KG1 (cell line): ENCODE measurements around the gene ARHGEF7.

Experiments used
- DNase-seq: peaks from one replicate; lab custom pipeline; 2025; lab: John Stamatoyannopoulos, UW

ARHGEF7 gene

DNA sequence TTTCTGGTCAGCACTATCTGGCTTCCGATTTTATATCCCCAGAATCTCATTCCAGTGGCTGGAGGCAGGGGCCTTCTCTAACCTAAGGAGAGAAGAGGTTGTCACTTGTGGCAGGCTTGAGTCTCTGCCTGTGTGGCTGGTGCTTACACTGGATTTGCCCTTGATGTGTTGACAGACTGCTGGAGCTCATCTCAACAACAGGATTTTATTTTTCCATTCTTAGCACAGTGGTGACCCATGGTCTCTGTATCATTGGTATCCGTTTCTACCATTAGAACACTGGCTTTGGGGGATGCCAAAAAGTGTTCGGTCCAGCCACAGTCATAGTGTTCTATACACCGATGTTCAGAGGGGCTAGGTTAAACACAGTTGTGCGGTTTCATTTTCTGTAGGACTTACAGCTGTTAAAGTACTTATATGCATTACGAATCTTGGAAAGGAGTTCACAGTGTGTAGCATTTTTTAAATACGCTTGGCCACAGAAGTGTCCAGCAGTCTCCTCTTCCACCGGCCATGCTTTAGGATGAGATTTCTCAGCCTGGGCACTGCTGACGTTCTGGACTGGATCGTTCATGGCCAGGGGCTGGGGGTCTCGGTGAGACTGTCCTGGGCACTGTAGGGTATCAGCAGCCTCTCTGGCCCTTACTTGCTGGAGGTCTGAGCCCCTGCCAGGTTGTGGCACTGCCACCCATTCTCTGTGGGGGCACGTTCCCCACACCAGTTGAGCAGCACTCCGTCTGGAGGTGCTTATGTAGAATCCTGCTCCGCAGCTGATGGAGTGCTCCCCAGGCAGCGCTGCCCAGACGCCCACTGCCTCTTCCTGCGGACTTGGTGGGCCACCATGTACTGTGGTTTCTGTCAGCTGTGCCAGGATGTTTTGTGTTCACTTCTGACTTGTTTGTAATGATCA lies 163.9 kb downstream of the ARHGEF7 start:
- DNase-seq = no peak

DNA sequence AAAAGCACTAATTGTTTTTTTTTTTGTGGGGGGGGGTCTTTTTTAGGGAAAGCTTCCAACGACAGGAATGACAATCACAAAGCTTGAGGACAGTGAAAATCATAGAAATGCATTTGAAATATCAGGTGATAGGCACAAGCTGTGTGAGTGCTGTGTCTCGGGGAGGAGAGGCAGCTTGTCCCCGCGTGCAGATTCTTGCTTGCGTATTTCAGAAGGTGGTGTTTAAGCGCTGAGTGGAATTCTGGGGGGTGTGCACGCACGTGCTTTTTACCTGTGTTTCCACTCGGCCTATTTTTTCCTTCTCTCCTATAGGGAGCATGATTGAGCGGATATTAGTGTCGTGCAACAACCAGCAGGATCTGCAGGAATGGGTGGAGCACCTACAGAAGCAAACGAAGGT lies 165.1 kb downstream of the ARHGEF7 start:
- DNase-seq = no peak

DNA sequence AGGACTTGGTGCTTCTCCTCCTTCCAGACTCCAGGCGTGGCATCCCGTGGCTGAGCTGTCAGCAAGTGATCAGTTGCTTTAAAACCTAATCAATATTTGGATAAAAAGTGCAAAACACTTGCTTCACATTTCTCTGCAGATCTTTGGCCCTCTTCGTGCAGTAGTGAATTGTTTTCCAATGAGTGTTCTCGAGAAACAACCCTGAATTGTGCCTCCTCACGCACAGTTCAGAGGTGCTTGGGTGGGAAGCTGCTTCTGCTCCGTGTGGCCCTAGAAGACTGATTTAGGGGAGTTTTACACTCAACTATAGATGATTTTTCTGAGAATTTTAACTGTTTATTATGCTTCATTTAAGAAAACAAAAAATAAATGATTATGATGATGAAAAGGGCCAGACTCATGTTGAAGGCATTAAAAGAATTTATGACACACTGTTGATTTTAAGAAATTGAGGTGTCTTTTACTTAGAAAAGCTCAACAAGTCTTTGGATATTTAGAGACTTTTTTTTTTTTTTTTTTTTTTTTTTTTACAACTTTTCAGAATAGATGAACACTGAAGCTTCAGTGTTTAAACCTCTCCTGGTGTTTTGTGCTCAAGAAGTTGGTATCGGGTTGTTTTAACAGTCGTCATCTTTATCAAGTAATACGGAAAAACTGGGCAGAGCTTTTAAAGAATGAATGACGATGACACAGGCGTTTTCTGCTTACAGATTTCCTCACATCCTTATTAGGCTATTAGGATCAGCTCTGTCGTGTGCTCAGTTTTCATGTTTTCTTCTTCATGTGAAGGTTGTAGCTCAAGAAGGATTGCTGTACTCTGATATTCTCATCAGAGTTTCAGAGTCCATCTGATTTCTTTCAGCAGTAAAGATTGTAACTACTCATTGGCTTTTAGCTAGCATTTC lies 165.8 kb downstream of the ARHGEF7 start:
- DNase-seq = no peak

DNA sequence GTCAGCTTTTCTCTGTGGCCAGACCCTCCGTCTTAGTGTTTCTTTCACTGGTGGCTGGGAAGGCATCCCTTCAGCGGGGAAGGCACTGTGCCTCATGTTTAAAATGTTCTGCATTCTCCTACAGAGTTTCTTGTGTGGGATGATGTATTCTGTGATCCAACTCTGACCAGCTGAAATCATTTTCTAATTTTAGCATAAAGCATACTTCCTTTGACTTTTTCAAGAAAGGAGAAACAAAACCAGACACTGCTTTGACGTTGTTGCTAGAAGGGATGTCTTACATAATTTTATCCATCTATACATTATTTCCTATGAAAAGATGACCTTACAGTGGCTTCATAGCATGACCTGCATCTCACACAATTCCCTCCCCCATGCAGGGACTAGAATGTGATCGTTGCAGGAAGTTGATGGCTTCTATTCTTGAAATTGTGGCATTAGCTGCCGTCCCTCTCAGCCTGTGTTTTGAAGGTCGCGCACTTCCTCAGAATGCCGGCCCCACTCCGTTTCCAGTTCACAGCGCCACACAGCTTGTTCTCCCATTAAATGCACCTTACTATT lies 166.7 kb downstream of the ARHGEF7 start:
- DNase-seq = no peak

DNA sequence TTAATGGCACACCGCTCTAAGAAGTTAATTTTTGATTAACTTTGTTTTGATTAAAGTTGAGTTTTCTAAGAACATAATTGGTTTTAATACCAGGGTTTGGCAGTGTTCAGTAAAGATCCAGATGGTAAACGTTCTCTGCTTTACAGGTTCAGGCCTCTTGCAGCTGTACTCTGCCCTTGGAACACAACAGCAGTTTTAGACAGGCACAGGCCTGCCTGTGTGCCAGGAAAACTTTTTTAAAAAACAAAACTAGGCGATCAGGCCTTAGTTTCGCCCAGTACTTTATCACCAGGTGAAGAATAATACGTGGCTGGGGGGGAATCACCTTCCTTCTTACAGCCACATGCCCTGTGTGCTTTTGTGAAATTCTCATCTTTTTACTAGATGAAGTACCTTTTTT lies 167.3 kb downstream of the ARHGEF7 start:
- no peak for DNase-seq

DNA sequence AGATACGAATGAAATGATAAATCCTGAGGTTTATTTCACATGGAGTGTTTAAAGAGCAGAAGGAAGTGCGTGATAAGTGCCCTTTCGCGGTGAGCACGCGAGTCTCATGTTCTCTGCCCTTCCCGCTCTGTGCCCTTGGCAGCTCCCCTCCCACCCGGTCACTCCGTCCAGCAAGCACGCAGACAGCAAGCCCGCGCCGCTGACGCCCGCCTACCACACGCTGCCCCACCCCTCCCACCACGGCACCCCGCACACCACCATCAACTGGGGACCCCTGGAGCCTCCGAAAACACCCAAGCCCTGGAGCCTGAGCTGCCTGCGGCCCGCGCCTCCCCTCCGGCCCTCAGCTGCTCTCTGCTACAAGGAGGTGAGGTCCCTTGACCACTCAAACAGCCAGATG lies 167.9 kb downstream of the ARHGEF7 start:
- DNase-seq = no peak

DNA sequence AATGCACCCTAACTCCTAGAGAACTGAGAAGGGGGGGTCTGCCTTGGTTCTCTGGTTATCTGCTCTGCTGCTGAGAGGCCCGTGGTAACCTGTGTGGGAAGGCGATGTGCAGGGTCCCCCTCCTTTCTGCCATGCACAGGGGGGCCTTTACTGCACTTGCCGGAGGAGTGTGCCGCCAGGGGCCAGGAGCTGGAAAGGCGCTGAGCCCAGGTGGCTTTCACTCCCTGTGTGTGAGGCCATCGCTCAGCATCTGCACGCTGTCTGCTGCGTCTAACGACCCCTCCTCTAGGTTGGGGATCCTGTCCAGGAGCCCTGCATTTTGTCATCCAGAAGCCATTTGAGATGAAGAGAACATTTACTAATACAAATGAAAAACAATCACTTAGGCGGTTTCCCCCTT lies 168.3 kb downstream of the ARHGEF7 start:
- no peak for DNase-seq

DNA sequence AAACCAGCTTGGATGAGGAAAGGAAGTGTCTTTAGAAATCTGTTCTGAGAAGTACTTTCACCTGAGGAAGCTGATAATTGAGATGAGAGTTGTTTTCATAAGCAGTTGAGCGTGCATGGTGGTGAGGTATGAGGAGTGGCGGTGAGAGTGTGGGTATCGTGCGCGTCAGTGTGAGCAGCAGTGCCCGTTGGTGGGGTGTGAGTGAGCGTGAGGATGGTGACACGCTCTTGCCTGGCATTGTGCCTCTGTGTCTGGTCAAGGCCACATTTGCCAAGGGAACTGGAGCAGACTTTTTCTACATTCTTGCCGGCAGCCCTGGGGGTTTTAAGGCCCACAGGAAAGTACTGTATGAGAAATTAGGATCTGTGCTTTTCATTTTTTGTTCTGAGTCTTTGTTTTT lies 168.9 kb downstream of the ARHGEF7 start:
- no peak for DNase-seq

DNA sequence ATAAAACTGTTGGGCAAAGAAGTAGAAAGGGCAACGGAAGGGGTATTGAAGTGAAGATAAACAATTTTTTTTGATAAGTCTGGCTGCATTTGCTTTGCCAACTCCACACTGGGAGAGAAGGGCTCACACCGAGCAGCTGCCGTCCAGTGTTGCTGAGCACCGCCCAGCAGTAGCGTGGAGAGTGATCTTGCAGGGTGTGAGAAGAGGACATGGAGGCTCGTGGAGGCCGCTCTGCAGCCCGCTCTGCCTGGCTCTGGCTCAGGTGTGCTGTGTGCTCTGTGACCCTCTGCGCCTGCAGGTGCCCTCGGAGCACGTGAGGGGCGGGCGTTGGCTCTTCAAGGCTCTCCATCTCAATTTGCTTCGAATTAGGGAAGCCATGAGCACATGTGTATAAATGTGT lies 169.5 kb downstream of the ARHGEF7 start:
- no peak for DNase-seq

DNA sequence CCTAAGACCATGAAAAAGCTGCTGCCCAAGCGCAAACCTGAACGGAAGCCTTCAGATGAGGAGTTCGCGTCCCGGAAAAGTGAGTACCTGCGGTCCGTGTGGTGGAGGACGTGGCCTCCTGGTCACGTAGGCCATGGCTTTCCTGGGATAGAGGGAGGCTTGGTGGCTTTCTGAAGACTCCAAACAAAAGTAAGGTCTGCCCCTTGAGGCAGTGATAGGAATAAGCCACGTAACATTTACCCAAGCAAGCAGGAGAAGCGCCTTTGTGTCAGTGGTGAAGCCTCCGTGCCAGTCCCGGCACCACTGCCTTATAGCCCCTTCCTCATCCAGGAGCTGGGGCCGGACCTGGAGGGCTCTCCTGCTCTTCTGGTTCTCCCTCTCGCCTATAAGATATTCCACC lies 171.1 kb downstream of the ARHGEF7 start:
- no peak for DNase-seq

DNA sequence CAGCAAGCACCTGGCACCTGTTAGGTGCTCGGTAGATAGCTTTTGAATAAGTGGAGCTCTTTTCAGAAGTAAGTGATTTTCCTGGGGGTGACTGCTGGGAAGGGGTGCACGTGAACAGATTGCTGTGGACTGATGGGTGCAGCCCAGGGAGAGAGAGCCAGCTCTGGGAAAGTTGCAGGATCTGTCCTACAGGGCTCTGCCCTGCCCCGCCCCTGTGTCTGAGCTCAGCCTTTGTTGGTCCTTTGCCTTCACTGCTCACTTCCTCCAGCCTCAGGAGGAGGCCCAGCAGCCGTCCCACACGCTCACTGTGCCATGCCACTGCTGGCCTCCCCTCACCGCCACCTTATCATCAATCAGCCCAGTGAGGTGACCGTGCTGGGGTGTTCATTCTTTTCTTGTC lies 171.6 kb downstream of the ARHGEF7 start:
- DNase-seq = no peak

DNA sequence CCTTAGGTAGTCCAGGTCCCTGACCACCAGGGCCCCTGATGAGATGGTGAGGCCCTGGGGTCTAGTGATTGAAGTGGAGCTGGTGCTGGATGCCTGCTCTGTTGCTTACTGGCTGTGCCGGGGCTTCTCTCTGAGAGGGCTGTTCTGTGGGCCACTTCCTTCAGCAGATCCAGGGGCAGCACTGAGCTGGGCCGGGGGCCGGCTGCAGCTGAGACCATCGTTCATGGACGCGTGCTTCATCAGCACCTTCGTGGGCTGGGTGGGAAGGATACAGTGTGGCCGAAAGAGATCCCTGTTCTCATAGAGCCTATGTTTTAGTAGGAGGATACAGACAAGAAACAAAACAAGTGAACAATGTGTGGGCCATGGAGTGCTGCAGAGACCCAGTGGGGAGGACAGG lies 172.1 kb downstream of the ARHGEF7 start:
- DNase-seq = no peak

DNA sequence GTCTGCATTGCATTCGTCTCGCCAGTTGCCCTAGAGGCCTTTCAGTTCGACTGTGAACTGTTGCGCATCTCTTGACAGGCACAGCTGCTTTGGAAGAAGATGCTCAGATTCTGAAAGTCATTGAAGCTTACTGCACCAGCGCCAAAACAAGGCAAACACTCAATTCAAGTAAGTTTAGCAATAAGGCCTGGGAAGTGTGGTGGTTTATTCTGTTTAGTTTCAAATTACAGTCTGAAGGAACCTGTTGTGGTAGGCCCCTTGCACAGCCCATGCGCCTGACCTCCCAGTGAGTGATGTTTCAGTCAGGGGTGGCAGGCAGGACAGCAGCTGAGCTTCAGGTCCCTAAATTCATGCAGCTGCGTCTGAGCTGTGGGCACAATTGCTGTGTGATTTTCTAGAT lies 173.2 kb downstream of the ARHGEF7 start:
- DNase-seq = no peak

DNA sequence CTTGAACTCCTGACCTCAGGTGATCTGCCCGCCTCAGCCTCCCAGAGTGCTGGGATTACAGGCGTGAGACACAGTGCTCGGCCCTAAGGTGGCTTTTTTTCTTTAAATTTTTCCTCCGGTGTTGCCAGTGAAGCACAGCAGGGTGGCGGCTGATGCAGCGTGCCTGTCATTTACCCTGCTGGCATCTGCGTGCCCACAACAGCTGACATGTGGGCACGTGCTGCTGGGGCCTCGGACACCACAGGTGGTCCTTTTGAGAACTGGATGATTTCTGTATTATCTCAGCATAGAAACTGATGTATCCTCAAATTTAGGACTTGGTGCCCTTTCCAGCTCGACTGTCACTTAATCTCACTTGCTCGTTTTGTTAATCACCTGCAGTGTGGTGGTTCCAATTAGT lies 174.1 kb downstream of the ARHGEF7 start:
- DNase-seq = no peak

DNA sequence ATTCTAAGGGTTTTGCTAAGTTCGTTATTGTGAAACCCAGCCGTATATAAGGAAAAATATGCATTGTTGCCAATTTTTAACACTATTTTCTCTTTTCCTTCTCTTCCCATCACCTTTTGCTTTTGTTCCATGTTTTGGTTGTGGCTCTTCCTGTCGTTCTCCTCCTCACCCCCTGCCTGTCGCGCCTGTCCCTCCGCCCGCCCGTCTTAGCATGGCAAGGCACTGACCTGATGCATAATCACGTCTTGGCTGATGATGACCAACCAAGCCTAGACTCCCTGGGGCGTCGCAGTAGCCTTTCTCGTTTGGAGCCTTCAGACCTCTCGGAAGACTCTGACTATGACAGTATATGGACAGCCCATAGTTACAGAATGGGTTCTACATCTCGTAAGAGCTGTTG lies 176.8 kb downstream of the ARHGEF7 start:
- DNase-seq = no peak

DNA sequence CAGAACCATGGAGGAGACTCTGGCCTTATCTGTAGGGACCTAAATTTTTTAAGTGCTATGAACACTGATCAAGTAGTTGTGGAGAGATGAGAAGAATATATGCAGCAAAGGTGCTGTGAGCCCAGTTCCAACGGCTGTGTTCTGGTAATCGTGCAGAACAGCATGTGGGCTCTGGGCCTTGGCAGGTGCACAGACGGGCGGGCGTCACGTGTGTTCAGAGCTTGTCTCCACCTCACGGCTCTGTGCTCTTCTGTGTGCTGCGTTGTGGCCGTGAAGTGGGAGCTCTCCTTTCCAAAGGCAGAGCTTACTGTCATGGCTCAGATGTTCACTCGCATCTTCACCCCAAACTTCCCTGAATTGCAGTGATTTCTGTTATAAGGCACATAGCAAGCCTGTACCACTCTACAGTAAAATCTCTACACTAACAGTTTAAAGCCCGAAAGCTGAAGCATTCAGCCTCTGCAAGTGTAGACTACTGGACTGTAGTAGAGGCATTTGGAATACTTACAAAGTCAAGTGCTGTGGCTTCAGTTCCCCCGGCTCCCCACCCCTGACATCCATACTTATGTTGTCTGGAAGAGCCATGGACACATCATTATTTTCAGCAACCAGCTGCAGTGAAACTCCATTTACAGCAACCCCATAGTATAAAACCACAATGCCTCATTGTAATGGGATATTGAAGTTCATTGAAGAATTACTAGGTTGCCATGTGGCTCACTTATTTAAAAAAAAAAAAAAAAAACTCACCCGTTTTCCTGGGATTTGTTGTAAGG lies 177.8 kb downstream of the ARHGEF7 start:
- DNase-seq = no peak

DNA sequence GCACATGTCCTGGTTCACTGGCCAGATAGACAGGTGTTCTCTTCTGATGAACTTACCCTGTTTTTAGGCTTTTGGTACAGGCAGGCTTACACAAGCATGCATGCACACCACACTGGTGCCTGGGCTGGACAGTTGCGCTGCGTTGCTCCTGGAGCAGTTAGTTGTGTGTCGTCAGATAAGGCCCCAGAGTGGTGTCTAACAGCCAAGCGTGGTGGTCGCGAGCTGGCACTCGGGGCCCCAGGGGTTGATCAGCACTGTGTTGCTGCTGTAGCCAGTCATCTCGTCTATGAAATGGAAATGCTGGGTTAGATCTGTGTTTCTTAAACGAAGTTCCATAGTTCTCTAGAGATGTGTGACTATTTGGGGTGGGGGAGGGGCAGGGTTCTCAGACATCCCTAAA lies 180.8 kb downstream of the ARHGEF7 start:
- no peak for DNase-seq

DNA sequence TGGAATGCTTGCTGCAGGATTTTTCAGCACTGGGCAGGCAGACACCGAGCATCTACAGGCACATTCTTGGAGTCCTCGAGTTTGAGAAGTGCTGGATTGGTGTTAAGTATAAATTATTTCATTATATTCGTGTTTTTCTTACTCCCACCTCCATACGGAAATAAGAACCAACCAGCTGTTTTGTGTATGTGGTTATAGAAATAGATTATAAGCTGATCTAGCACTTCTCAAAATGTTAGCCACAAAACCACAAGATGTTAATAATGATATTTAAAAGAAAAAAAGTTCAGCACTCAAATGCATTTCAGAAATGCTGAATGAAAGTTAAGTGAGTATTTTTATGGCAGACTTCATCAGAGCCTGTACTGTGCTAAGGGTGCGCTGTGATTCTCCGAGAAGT lies 181.3 kb downstream of the ARHGEF7 start:
- DNase-seq = no peak

DNA sequence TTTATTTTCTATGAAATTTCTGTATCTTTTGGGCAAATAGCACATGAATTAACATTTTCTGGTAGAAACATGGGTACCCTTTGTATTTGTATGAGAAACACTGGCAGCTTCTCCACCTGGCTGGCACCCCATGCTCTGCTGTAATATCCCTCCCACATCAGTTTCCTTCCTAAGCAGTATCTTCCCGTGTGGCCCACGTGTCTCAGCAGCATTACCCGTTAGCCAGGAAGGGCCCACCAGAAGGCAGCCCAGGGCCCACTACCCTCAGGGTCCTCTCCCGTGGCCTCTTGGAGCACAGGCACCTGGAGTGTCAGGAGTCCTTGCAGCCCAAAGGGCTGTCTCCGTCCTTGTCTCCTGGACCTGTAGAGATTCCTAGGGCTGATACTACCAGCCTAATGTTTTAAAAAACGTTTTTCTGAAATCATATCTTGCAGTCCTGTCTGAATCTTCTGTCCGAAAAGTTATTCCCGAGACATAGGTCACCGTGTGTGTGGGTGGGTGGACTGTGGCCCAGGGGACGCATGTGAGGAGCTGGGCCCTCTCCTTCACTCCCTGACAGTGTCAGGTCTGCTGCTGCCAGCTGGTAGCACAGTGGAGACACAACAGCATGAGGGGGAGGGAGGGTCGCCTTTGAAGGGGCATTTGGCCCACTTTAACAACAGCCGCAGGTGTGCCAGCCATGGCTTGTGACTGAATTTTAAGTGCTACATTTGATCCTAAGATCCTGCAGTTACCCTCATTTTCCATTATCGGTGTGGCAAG lies 183.3 kb downstream of the ARHGEF7 start:
- no peak for DNase-seq

DNA sequence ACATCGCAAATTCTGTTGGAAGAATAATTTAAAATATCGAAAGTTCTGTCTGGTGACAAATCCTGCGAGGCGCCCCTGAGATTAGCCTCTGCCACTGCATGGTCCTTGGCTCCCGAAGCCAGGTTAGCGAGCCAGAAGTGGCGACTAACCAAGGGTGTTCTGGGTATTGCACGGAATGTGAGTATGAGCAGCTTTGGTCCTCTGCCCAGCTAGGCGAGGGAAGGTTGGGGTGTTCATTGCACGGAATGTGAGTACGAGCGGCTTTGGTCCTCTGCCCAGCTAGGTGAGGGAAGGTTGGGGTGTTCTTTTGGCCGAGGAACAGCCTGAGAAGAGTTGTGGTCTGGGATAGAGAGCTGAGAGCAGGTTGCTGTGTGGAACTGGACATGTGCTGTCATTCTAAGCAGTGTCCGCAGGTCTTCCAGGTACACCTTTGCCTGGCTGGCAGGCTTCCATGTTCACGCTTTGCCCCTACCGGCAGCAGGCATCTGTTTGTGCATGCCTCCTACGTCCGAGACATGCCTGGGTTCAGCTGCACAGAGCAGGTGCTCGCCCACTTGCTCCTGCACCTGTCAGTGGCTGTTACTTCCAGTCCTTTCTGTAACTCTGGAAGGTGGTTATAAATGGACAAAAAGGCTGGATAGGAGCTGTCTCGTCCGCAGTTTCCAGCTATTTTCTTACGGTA lies 187.1 kb downstream of the ARHGEF7 start:
- no peak for DNase-seq

DNA sequence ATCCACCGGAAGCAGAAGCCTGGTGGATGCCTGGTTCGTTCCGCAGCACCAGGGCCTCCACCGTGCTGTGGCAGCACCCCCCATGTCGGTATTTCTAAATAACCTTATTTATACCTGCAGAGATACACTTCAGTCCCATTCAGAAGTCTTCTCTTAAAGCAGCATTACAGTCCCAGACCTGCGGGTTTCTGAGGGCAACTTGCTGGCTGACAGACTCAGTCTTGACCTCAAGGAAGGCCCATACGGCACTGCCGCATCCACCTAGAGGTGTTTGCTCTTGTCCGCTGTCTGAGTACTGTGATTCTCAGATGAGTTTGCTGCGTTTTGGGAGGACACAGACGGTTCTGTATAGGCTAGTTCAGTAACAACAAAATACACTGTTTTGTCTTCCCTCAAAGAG lies 188.4 kb downstream of the ARHGEF7 start:
- DNase-seq = no peak
